HEK293 (cell line): ENCODE data around the gene TMIGD2.

Experiments used
- CTCF ChIA-PET: fragments of 350-600 bp; formaldehyde crosslinking; extraction: SDS; loops from one replicate; lab custom pipeline; 2021; ENCODE audit warnings: antibody characterized with exemption; lab: Yijun Ruan, JAX
- POLR2A ChIA-PET: fragments of 300-600 bp; formaldehyde crosslinking; extraction: SDS; loops from one replicate; lab custom pipeline; 2020; ENCODE audit warnings: antibody characterized with exemption, inconsistent platforms; lab: Yijun Ruan, JAX
- H3K27ac ChIP-seq: fragments of 200-500 bp; sonication (Bioruptor generic); 2 replicates; pipeline ENCODE4 v1.5.1; 2014; ENCODE audit warnings: low read depth, low read length, control low read depth, inconsistent platforms; ENCODE audit errors: extremely low read depth
- H3K36me3 ChIP-seq, 2 experiments: fragments of 200-500 bp in 1 of 2; sonication (Bioruptor generic) in 1 of 2; 1 replicate in 1 of 2; 2 replicates in 1 of 2; pipeline ENCODE4 v1.5.1; 2014 to 2017; ENCODE audit warnings: inconsistent platforms in 2 of 2, low read length in 2 of 2; ENCODE audit not compliant: control insufficient read depth in 2 of 2, insufficient read depth in 1 of 2
- H3K4me1 ChIP-seq: fragments of 200-500 bp; sonication (Bioruptor generic); 2 replicates; pipeline ENCODE4 v1.5.1; 2014; ENCODE audit warnings: mild to moderate bottlenecking, low read length, inconsistent platforms; ENCODE audit not compliant: control insufficient read depth, insufficient read depth
- H3K4me3 ChIP-seq: 2 replicates; pipeline ENCODE4 v1.5.1; 2011; ENCODE audit warnings: low read depth, mild to moderate bottlenecking, control low read depth, low read length, moderate library complexity
- H3K9me3 ChIP-seq: fragments of 200-500 bp; sonication (Bioruptor generic); 2 replicates; pipeline ENCODE4 v1.5.1; 2014; ENCODE audit warnings: low read depth, low read length, inconsistent platforms; ENCODE audit not compliant: control insufficient read depth, insufficient read depth
- BCL11A ChIP-seq: fragments of 450-650 bp; formaldehyde crosslinking; IDR thresholded peaks from 2 replicates; pipeline ENCODE4 v1.5.1; 2016; ENCODE audit warnings: low read depth, missing biosample characterization, missing genetic modification characterization
- GLI2 ChIP-seq: fragments of 450-650 bp; formaldehyde crosslinking; IDR thresholded peaks from 2 replicates; pipeline ENCODE4; 2017; ENCODE audit warnings: missing biosample characterization, missing genetic modification characterization, low read depth, borderline replicate concordance
- GLIS2 ChIP-seq: fragments of 450-650 bp; formaldehyde crosslinking; IDR thresholded peaks from 2 replicates; pipeline ENCODE4 v1.5.1; 2016; ENCODE audit warnings: missing biosample characterization, missing genetic modification characterization
- KLF17 ChIP-seq: fragments of 450-650 bp; formaldehyde crosslinking; IDR thresholded peaks from 2 replicates; pipeline ENCODE4 v1.5.1; 2016; ENCODE audit warnings: missing biosample characterization, missing genetic modification characterization
- KLF8 ChIP-seq: fragments of 450-650 bp; formaldehyde crosslinking; IDR thresholded peaks from 2 replicates; pipeline ENCODE4 v1.5.1; 2016; ENCODE audit warnings: missing biosample characterization, missing genetic modification characterization
- PATZ1 ChIP-seq: fragments of 450-650 bp; formaldehyde crosslinking; IDR thresholded peaks from 2 replicates; pipeline ENCODE4 v1.5.1; 2016; ENCODE audit warnings: missing biosample characterization, missing genetic modification characterization
- ZFP3 ChIP-seq: fragments of 450-650 bp; formaldehyde crosslinking; IDR thresholded peaks from 2 replicates; pipeline ENCODE4 v1.5.1; 2016; ENCODE audit warnings: low read depth, missing biosample characterization, missing genetic modification characterization
- ZNF10 ChIP-seq: fragments of 450-650 bp; formaldehyde crosslinking; IDR thresholded peaks from 2 replicates; pipeline ENCODE4 v1.5.1; 2017; ENCODE audit warnings: missing biosample characterization, missing genetic modification characterization
- ZNF133 ChIP-seq: fragments of 450-650 bp; formaldehyde crosslinking; IDR thresholded peaks from 2 replicates; pipeline ENCODE4 v1.5.1; 2016; ENCODE audit warnings: missing biosample characterization, missing genetic modification characterization
- ZNF248 ChIP-seq: fragments of 450-650 bp; formaldehyde crosslinking; IDR thresholded peaks from 2 replicates; pipeline ENCODE4 v1.5.1; 2017; ENCODE audit warnings: missing biosample characterization, missing genetic modification characterization
- ZNF473 ChIP-seq: fragments of 450-650 bp; formaldehyde crosslinking; IDR thresholded peaks from 2 replicates; pipeline ENCODE4 v1.5.1; 2017; ENCODE audit warnings: missing biosample characterization, missing genetic modification characterization
- ZNF521 ChIP-seq: fragments of 450-650 bp; formaldehyde crosslinking; IDR thresholded peaks from 2 replicates; pipeline ENCODE4 v1.5.1; 2017; ENCODE audit warnings: missing biosample characterization, mild to moderate bottlenecking, missing genetic modification characterization
- ZNF555 ChIP-seq: fragments of 450-650 bp; formaldehyde crosslinking; conservative IDR thresholded peaks from 2 replicates; pipeline ENCODE4 v1.5.1; 2017; ENCODE audit warnings: missing biosample characterization, mild to moderate bottlenecking, missing genetic modification characterization, inconsistent platforms
- ZNF791 ChIP-seq: fragments of 450-650 bp; formaldehyde crosslinking; IDR thresholded peaks from 2 replicates; pipeline ENCODE4 v1.5.1; 2016; ENCODE audit warnings: missing biosample characterization, missing genetic modification characterization
- ZNF830 ChIP-seq: fragments of 450-650 bp; IDR thresholded peaks from 2 replicates; pipeline ENCODE4 v1.5.0; 2018; ENCODE audit warnings: missing biosample characterization, missing genetic modification characterization, low read depth, mild to moderate bottlenecking, moderate library complexity
- ZSCAN23 ChIP-seq: fragments of 450-650 bp; formaldehyde crosslinking; IDR thresholded peaks from 2 replicates; pipeline ENCODE4 v1.5.1; 2016; ENCODE audit warnings: missing biosample characterization, missing genetic modification characterization
- ZSCAN30 ChIP-seq: fragments of 450-650 bp; IDR thresholded peaks from 2 replicates; pipeline ENCODE4 v1.5.1; 2018; ENCODE audit warnings: missing biosample characterization, mild to moderate bottlenecking, missing genetic modification characterization, moderate library complexity
- ZSCAN4 ChIP-seq: fragments of 450-650 bp; formaldehyde crosslinking; IDR thresholded peaks from 2 replicates; pipeline ENCODE4 v1.5.1; 2017; ENCODE audit warnings: missing biosample characterization, missing genetic modification characterization
- ZSCAN5A ChIP-seq: fragments of 450-650 bp; formaldehyde crosslinking; IDR thresholded peaks from 2 replicates; pipeline ENCODE4 v1.5.1; 2016; ENCODE audit warnings: missing biosample characterization, missing genetic modification characterization

Gene TMIGD2

GRCh38 chr19:4305659-4306058 is 3.5 kb upstream of the TMIGD2 start:
- no peak for TF ChIP-seq GLIS2
- no peak for TF ChIP-seq ZNF830
- 0 out of 2 replicates have a peak, but pooled peaks have one; percentile 35 for TF ChIP-seq ZNF10 (tag by site-specific recombination)
- TF ChIP-seq ZNF248, result no peak
- TF ChIP-seq ZSCAN4 (tag by site-specific recombination), result peak; percentile 83
- TF ChIP-seq ZNF133 (tag by site-specific recombination), result no peak
- Histone ChIP-seq H3K4me1 (no peaks in the 10 kb centered on the region), H3K4me3 (no peak overlapping the region), H3K27ac (no peak overlapping the region), H3K9me3 (no peaks in the 10 kb centered on the region), H3K36me3 (peaks cover 0 to 28% of the 10 kb centered on the region in 2 experiments; a peak in 2 of 3 replicates)
- CTCF ChIA-PET, result interaction anchor here (0.5 kb wide), 1 partner anchor 271 kb away, joined by 6 read pairs; no protein-coding TSS in a partner anchor
- POLR2A ChIA-PET, result interaction anchor here (1.0 kb wide), 1 partner anchor 37 kb away, joined by 3 read pairs; the partner anchor contains the start of gene MPND

GRCh38 chr19:4305257-4305612 is 3.0 kb upstream of the TMIGD2 start:
- Histone ChIP-seq H3K36me3 (peaks cover 0 to 24% of the 10 kb centered on the region in 2 experiments; a peak in 2 of 3 replicates), H3K4me1 (no peaks in the 10 kb centered on the region), H3K4me3 (no peak overlapping the region), H3K9me3 (no peaks in the 10 kb centered on the region), H3K27ac (no peak overlapping the region)
- CTCF ChIA-PET, result interaction anchor here (0.5 kb wide), 1 partner anchor 271 kb away, joined by 6 read pairs; no protein-coding TSS in a partner anchor
- no peak for TF ChIP-seq ZNF555 (tag by site-specific recombination)
- no peak for TF ChIP-seq GLI2 (tag by site-specific recombination)
- TF ChIP-seq PATZ1 (tag by site-specific recombination), result peak; percentile 26; the same call in 1 of the 2 replicates
- TF ChIP-seq ZSCAN23 (tag by site-specific recombination), result 0 out of 2 replicates have a peak, but pooled peaks have one; percentile 22
- peak; percentile 57; the same call in 1 of the 2 replicates for TF ChIP-seq KLF8
- TF ChIP-seq ZSCAN5A (tag by site-specific recombination), result peak; percentile 91
- no peak for TF ChIP-seq ZNF521 (tag by site-specific recombination)
- no peak for TF ChIP-seq ZNF791 (tag by site-specific recombination)
- TF ChIP-seq BCL11A, result no peak
- TF ChIP-seq ZNF473 (tag by site-specific recombination), result no peak
- 0 out of 2 replicates have a peak, but pooled peaks have one; percentile 16 for TF ChIP-seq KLF17 (tag by site-specific recombination)
- peak; percentile 31; the same call in 1 of the 2 replicates for TF ChIP-seq ZSCAN30 (tag by site-specific recombination)
- TF ChIP-seq ZFP3 (tag by site-specific recombination), result no peak
- POLR2A ChIA-PET, result interaction anchor here (1.0 kb wide), 1 partner anchor 38 kb away, joined by 3 read pairs; the partner anchor contains the start of gene MPND
